ENCODE measurements around the gene OR13C3.
"Not testable (repeated sequence)": the region's sequence is repeated elsewhere in the genome, so short reads cannot be mapped to it uniquely, and the experiment has no call there.

Gene OR13C3

DNA sequence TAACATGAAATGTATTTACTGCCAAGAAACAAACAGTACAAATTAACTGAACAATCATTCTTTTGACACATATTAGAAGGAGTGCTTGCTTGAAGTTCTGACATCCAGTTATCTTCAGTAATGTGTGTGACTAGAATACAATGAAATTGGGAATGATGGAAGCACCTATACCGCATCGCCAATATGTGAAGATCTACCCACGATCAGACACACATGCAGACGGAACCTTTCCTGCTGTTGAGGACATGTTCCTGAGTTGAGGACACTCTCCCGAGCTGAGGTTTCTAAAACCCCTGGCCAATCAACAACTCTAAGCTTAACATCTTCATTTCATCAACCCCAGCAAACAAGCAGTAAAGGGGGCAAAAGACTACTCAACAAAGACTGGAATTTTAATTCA lies at the start of gene OR13C3:
Gene OR13C3 (minus strand): TSS at position 101 of the 400 bp plus-strand sequence. CDS start 133 bp downstream, outside the sequence.
- no peak for DNase-seq (ENCODE audit: low read depth in 4 of 4, low spot score in 1 of 4)

DNA sequence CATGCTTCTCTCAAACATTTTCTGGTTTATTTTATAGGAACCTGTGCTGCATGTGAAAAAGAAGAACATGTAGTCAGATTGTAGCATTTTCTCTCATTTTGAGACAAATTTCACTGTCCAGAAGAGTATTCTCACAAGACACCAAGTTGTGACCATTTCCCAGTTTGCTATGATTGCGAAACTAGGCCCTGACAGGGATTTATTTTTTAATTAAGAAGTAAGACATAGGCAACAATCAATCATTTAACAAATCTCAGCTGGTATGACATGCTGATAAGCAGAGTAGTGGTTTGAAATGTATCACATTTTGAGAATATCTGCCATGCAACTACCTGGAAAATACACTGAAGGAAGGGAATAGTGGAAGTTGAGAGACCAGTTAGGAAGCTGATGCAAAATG lies 43.9 kb upstream of the OR13C3 start:
- DNase-seq (ENCODE audit: low read depth in 4 of 4, low spot score in 1 of 4): no peak

- DNase-seq (ENCODE audit: low read depth in 4 of 4, low spot score in 1 of 4): no peak
Measured at GRCh38 chr9:104577263-104577662, 40.6 kb upstream of the OR13C3 start.

DNA sequence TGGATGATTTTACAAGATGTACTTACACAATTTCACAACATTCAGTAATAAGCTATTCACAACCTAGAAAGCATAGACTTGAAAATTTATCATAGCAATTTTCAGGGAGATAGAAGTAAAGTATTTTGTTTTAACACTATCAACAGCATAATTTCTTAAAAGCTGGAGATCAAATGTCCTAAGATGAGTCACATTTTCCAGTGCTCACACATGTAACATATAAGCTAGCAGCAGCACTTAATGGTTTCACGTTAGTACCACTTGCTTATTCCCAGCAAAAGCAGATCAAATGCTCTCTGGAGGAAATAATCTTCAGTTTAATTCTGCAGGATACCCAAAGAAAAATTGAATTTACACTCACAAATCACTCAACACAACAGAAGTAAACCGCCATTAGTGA lies 38.8 kb upstream of the OR13C3 start:
- no peak for DNase-seq (ENCODE audit: low read depth in 4 of 4, low spot score in 1 of 4)

- no peak for DNase-seq (ENCODE audit: low read depth in 4 of 4, low spot score in 1 of 4)
Measured at GRCh38 chr9:104572612-104573011, 36.0 kb upstream of the OR13C3 start.

DNA sequence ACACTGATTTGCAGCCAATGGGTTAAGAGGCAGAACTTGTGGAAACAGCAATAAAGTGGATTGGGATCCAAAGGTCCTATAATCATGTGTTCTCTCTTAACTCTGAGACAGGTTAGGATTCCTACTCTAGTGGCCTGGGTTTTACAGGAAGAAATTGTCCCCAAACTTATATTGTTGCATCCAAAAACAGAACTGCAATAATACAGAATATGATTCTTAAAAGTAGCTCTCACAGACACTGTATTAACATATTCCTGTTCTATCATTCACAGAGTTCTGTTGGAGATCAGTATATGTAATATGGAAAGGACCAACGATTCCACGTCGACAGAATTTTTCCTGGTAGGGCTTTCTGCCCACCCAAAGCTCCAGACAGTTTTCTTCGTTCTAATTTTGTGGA lies 32.2 kb upstream of the OR13C3 start, which contains the start of gene OR13C8:
Gene OR13C8 (plus strand): TSS at position 301 of the 400 bp plus-strand sequence. CDS start 0 bp downstream, at position 301.
- no peak for DNase-seq (ENCODE audit: low read depth in 4 of 4, low spot score in 1 of 4)

GRCh38 chr9:104564358-104564757 lies 27.7 kb upstream of the OR13C3 start:
- DNase-seq (ENCODE audit: low read depth in 4 of 4, low spot score in 1 of 4): no peak

DNA sequence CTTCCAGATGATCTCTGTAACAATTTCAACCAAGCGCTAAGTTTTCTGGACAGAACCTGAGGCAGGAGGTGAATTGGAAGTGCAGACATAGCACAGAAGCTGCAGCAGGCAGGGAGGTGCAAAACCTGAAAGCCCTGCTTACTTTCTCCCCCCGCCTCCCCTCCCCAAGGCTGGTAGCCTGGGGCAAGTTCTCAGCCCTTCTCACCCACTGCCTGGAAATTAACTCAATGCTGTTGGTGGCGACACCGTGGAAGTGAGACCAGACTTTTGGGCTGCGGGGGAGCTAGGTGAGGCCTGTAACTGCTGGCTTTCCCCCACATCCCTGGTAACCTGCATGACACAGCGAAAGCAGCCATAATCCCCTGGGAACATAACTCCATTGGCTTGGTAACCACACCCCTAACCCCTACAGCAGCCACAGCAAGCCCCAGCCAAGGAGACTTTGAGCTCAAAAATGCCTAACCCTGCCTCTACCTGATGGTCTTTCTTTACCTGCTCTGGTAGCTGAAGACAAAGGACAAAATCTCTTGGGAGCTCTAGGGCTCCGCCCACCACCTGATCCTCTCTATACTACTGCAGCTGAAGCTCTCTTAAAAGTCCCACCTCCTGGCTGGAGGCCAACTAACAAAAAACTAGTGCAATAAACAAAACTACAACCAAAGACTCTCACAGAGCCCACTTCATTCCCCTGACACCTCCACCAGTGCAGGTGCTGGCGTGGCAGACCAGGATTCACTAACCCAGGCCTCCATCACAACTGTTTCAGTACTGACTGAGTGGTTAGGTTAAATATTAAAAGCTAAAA lies 20.4 kb upstream of the OR13C3 start:
- no peak for DNase-seq (ENCODE audit: low read depth in 4 of 4, low spot score in 1 of 4)

- no peak for DNase-seq (ENCODE audit: low read depth in 4 of 4, low spot score in 1 of 4)
Measured at GRCh38 chr9:104555521-104555920, 18.9 kb upstream of the OR13C3 start.

DNA sequence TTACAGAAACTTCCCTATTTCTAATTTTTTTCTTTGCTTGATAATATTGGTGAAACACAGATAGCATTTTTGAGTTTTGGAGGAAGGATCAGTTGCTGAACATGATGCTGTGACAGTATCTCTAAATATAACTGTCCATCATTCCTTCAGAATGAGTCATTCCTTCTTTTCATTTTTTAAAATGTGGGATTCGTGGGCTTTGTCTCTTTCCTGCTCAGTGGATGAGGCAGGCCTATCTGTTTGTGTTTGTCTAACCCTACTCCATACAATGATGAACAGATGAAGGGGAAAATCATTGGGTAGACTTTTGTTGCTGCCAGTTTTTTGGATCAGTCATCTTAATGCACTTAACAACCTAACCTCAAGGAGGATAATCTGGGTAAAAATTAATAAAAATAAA lies 16.6 kb upstream of the OR13C3 start:
- DNase-seq (ENCODE audit: low read depth in 4 of 4, low spot score in 1 of 4): no peak

DNA sequence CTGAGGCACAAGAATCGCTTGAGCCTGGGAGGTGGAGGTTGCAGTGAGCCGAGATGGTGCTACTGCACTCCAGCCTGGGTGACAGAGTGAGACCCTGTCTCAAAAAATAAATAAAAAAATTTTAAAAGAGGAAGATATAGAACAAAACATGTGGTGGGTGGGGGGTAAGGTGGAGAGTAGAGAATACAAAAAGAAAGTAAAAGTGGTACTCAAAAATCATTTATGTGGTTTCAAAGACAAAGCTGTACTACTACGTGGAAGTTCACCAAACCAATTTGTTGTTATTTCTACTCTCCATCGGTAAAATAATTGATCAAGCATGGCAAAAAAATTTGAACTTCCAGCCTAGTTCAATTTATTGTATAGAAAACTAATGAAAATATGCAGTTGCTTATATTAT lies 8.0 kb upstream of the OR13C3 start:
- DNase-seq (ENCODE audit: low read depth in 4 of 4, low spot score in 1 of 4): no peak

GRCh38 chr9:104539275-104539674 lies 2.6 kb upstream of the OR13C3 start:
- no peak for DNase-seq (ENCODE audit: low read depth in 4 of 4, low spot score in 1 of 4)

GRCh38 chr9:104527109-104527508 lies 9.5 kb downstream of the OR13C3 start, which contains the start of gene OR13C4:
OR13C4 (minus strand) TSS chr9:104527209; CDS start chr9:104527209, 0 bp downstream.
- no peak for DNase-seq (ENCODE audit: low read depth in 4 of 4, low spot score in 1 of 4)

DNA sequence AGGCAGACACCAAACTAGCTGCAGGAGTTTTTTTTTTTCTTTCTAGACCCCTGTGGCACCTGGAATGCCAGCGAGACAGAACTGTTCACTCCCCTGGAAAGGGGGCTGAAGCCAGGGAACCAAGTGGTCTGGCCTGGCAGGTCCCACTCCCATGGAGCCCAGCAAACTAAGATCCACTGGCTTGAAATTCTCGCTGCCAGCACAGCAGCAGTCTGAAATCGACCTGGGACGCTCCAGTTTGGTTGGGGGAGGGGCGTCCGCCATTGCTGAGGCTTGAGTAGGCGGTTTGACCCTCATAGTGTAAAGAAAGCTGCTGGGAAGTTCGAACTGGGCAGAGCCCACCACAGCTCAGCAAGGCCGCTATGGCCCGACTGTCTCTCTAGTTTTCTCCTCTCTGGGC lies 16.4 kb downstream of the OR13C3 start:
- not testable (repeated sequence) for DNase-seq (ENCODE audit: low read depth in 4 of 4, low spot score in 1 of 4)

DNA sequence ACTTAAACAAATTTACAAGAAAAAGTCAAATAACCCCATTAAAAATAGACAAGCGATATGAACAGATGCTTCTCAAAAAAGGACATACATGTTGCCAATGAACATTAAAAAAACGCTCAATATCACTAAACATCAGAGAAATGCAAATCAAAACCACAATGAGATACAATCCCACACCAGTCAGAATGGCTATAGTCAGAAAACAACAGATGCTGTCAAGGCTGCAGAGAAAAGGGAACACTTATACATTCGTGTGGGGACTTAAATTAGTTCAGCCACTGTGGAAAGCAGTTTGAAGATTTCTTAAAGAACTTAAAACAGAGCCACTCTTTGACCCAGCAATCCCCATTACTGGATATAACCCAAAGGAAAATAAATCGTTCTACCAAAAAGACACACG lies 21.8 kb downstream of the OR13C3 start:
- no peak for DNase-seq (ENCODE audit: low read depth in 4 of 4, low spot score in 1 of 4)

GRCh38 chr9:104506565-104506964 lies 30.1 kb downstream of the OR13C3 start:
- DNase-seq (ENCODE audit: low read depth in 4 of 4, low spot score in 1 of 4): no peak

- DNase-seq (ENCODE audit: low read depth in 4 of 4, low spot score in 1 of 4): no peak
Measured at GRCh38 chr9:104503963-104504362, 32.7 kb downstream of the OR13C3 start, which contains the start of gene OR13F1. OR13F1 (plus strand) TSS chr9:104504263; CDS start chr9:104504263, 0 bp downstream.

GRCh38 chr9:104503440-104503839 lies 33.2 kb downstream of the OR13C3 start:
- DNase-seq (ENCODE audit: low read depth in 4 of 4, low spot score in 1 of 4): no peak

GRCh38 chr9:104494808-104495207 lies 41.8 kb downstream of the OR13C3 start:
- DNase-seq (ENCODE audit: low read depth in 4 of 4, low spot score in 1 of 4): no peak
